GM18517 (cell line): ENCODE data around the gene ABHD4.
A peak's percentile ranks its signal among the peaks of the same experiment; 100 is the strongest.
"Not testable (repeated sequence)": the region's sequence is repeated elsewhere in the genome, so short reads cannot be mapped to it uniquely, and the experiment has no call there.

Experiments used
- ATAC-seq: cut with Tn5 transposase; IDR thresholded peaks from one replicate; pipeline ENCODE4 v1.9.1; 2021; ENCODE audit warnings: mild to moderate bottlenecking, moderate library complexity; ENCODE audit not compliant: unreplicated experiment

The ABHD4 gene

GRCh38 chr14:22589096-22589839 lies 8.8 kb upstream of the ABHD4 start, which contains the start of gene DAD1:
Gene DAD1, minus strand, starts transcription at chr14:22589224. Its CDS starts 67 bp downstream, at chr14:22589157.
- ATAC-seq = peak; percentile 91

GRCh38 chr14:22593189-22593588 lies 4.9 kb upstream of the ABHD4 start:
- no peak for ATAC-seq

GRCh38 chr14:22593601-22594000 lies 4.5 kb upstream of the ABHD4 start:
- no peak for ATAC-seq

GRCh38 chr14:22594156-22594716 lies 3.9 kb upstream of the ABHD4 start:
- no peak for ATAC-seq

- ATAC-seq = no peak
Measured at GRCh38 chr14:22596354-22596879, 1.7 kb upstream of the ABHD4 start.

- ATAC-seq = no peak
Measured at GRCh38 chr14:22597265-22597664, 835 bp upstream of the ABHD4 start.

- ATAC-seq = peak; percentile 14
Measured at GRCh38 chr14:22597771-22598098, 365 bp upstream of the ABHD4 start.

GRCh38 chr14:22598896-22599244 lies 770 bp downstream of the ABHD4 start:
- ATAC-seq = peak; percentile 49

- no peak for ATAC-seq
Measured at GRCh38 chr14:22599349-22599748, 1.2 kb downstream of the ABHD4 start.

GRCh38 chr14:22600027-22600426 lies 1.9 kb downstream of the ABHD4 start:
- ATAC-seq = no peak

- ATAC-seq = no peak
Measured at GRCh38 chr14:22601456-22601855, 3.4 kb downstream of the ABHD4 start.

- ATAC-seq = no peak
Measured at GRCh38 chr14:22601996-22602395, 3.9 kb downstream of the ABHD4 start.

GRCh38 chr14:22602862-22603261 lies 4.8 kb downstream of the ABHD4 start:
- ATAC-seq = no peak

GRCh38 chr14:22606380-22606779 lies 8.3 kb downstream of the ABHD4 start:
- ATAC-seq = no peak

GRCh38 chr14:22607291-22607690 lies 9.2 kb downstream of the ABHD4 start:
- no peak for ATAC-seq

GRCh38 chr14:22610931-22611330 lies 12.8 kb downstream of the ABHD4 start:
- no peak for ATAC-seq

- ATAC-seq = no peak
Measured at GRCh38 chr14:22613106-22613695, 15.1 kb downstream of the ABHD4 start.

- ATAC-seq = no peak
Measured at GRCh38 chr14:22613736-22614239, 15.7 kb downstream of the ABHD4 start.

- ATAC-seq = peak; percentile 59
Measured at GRCh38 chr14:22614240-22614799, 16.2 kb downstream of the ABHD4 start.

- ATAC-seq = not testable (repeated sequence)
Measured at GRCh38 chr14:22615765-22616164, 17.7 kb downstream of the ABHD4 start.

GRCh38 chr14:22622255-22622654 lies 24.2 kb downstream of the ABHD4 start:
- no peak for ATAC-seq

- no peak for ATAC-seq
Measured at GRCh38 chr14:22623047-22623446, 24.9 kb downstream of the ABHD4 start.
